Stimulated activated CD8-positive, alpha-beta memory T cell treated with anti-CD3 and anti-CD28 coated beads, Interleukin-12 subunit alpha, Interleukin-12 subunit beta, amount 100 ng/mL, for 4 hours (primary cell): ENCODE measurements around the gene ELK3.

Source experiments
- DNase-seq: peaks from one replicate; pipeline ENCODE4 v3.0.0-alpha.2; 2020; ENCODE audit warnings: low read depth

ELK3 gene

DNA sequence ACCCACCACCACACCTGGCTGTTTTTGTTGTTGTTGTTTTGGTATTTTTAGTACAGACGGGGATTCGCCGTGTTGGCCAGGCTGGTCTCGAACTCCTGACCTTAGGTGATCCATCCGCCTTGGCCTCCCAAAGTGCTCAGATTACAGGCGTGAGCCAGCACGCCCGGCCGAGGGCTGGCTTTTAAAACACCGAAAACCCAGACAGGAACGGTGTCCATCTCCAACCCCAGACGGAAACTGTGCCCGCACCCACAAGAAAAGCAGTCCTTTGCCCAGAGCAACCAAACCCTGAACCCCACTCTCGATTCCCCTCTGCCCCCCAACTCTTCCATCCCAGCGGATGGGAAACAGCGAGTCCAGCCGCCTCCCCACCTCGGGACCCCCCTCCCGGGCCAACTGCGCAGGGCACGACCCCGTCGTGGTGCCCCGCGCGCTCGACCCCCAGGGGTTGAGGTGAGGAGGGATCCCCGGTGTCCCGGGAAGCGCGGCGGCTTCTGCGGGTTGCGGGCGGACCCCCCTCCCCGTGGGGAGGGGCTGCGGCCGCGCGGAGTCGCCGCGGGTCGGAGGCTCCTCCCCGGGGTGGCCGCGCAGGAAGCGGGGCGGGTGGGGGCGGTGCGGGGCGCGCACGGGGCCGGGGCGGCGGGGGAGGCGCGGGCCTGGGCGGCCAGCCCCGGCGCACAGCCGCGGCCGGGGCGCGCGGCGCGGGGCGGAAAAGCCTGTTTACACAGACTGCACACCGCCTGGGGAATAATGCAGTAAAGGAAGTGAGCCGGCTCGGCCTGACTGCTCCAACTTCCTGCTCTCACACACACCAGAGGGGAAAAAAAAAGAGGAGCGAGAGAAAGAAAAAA, at the start of gene ELK3:
Gene ELK3, plus strand, starts transcription at position 651 of the 851 bp plus-strand sequence.
- DNase-seq = peak; percentile 51

DNA sequence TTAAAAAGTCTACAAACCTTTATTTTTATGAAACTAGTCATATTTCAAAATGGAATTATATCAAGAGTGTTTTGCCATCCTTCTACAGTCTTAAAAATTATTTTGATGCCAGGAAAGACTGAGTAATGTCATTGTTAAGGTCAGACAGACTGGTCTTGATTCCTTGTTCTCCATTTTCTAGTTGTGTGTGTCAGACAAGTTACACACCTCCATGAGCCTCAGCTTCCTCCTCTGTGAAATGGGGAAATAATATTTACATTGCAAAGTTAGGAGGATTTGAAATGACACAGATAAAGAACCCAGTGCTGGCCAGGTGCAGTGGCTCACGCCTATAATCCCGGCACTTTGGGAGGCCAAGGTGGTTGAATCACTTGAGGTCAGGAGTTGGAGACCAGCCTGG, 47.4 kb upstream of the ELK3 start:
- no peak for DNase-seq

DNA sequence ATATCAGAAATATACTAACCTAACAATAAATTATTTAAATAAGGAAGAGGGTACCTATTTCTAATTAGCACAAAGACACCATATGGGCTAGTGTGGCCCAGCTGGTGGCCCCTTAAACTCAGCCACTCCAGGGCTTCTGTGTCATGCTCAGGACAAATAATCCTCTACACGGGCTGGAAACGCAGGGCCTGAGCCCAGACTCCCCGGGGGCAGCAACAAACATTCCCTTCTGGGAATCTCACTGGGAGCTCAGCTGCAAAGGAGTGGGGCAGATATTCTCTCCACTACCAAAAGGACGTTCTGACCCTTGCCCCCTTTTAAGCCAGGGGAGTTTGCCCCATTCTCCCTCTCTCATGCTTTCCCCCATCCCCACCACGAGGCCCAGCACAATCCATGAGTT, 43.7 kb upstream of the ELK3 start:
- no peak for DNase-seq

DNA sequence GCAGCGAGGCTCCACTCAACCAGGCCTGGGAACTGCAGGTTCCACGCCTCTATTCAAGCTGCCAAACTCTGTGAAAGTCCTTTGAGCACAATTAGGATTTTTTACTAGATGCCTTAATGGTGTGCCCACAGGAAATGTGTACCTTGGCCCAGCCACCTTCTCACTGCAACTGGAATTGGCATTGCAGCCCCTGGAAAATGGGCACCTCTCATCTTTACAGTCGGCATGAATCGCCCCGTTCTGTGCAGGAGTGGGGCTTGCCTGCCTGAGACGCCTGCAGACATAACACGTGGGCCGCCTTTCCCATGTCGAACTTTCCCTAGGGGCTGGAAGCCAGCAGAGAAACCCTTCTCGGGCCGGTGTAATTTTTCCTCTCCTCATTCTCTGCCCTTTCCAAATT, 42.0 kb upstream of the ELK3 start:
- no peak for DNase-seq

DNA sequence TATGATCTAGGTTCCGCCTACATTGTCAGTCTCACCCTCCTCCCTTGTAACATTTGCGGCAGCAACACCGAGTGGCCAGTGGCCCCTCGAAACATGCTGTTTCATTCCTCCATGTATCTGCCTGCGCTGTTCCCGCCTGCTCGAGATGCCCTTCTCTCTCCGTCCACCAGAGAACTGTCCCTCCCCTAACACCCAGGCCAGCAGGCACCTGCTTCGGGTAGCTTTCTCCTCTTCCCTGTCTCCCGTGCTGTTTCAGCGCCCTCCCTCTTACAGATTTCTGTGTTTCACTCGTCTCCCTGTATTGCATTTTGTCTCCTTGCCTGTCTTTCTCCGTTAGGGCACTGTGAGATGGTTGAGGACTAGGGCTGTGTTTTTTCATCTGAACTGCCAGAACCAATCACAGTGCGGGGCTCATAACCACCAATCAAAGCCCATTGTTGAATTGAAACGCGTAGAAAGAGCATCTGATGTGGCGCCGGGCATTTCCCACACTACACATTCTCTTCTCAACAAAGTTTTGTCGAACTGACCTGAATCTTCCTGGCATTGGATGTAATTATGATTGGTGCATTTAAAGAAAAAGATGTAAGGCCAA, 40.9 kb upstream of the ELK3 start:
- DNase-seq = no peak

DNA sequence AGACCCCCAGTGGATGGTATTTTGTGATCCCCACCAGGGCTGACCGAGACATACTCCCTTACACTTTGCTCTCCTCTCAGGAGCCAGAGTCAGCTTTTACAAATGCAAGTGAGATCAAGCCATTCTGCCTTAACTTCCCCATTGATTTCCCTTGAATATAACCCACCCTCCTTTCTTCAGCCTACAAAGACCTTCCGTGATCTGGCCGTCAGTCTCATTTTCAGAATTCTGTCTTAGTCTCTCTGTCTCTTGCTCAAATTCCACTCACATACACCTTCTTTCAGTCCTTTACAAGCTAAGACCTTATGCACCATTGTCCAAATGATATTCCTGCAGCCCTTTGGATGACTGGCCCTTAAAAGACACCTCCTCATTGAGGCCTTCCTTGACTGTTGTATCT, 39.0 kb upstream of the ELK3 start:
- DNase-seq = no peak

DNA sequence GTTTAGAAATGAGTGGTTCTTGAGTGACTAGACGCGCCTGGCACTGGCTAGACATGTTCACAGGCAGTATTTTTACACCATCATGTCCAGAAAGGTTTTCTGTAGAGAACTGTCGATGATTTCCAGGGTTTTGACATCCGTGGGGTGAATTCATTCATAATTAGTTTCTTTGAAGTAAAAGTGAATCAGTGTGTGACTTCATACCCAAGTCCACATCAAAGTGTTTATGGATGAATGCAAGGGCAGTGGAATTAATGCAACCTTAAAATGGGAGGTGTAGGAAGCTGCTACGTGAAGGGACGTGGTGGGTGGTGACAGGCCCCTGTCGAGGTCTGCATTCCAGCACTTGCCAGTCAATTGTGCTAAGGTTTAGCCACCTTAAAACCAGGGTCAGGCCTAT, 38.4 kb upstream of the ELK3 start:
- DNase-seq = no peak

DNA sequence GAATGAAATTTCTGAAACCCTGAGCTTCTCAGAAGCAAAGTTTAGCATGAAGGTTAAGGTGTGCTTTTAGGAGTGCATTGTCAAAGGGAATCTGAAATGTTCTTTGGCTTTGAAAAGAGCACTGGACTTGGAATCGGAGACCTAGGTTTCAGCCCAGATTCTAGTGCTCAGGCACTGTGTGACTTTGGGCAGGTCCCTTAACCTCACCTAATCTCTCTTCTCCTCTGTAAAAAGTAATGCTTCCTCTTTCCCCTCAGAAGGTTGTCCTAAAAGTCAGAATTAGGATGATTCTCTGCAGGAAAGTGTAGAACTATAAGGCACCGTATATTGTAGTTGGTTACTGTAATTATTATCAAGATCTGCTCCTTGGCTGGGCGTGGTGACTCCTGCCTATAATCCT, 38.0 kb upstream of the ELK3 start:
- no peak for DNase-seq

DNA sequence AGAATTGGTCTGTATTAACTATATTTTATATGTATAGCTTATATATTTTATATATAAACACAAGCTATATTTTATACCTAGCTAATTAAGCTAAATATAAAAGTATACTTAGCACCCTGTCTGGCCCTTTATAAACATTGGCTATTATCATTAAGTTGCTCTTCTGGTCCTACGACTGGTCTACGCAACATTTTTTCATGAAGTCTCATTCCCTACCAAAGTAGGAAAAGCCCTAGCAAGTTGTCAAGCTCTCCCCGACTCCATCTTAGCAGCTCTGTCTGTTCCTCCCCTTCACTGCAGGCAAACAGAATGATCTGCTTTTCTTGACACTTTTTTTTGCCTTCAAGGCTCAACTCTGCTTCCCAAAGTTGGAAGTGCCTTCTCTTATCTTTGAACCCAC, 36.7 kb upstream of the ELK3 start:
- no peak for DNase-seq

DNA sequence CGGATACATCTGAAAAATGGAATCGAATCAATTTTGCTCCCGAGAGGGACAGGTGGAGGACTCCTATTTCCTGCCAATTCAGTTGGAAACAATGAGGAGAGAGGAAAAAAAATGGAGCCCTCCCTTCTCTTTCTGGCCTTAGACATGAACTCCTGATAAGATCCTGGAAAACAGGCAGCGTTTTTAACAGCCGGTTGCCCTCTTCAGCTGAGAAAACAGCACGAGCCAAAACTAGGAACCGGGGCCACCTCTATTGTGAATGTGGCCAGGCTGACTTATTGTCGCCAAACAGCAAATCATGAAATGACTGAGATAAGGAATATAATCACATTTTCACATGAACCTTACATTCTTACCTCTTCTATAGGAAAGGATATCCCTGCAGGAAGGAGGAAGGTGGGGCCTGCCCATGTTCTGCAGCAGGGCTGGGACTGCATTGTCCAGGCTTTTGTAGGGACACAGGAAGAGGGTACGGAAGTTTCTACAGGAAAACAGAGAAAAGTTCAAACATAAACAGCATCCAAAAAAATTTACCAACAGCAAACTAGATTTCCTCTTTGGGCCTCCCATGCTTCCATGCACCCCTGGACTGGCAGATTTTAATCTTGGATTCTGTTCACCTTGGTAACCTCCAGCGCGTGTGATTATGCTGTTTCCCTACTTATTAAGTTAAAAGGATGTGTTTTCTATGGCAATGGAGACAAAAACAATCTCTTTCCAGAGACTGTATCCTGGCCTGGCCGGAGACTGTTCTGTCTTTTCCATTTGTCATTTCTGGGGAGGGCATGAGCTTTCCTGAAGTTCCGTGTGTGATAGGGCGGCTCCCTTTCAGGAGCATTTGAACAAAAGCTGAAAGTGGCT, 29.0 kb upstream of the ELK3 start:
- DNase-seq = no peak

DNA sequence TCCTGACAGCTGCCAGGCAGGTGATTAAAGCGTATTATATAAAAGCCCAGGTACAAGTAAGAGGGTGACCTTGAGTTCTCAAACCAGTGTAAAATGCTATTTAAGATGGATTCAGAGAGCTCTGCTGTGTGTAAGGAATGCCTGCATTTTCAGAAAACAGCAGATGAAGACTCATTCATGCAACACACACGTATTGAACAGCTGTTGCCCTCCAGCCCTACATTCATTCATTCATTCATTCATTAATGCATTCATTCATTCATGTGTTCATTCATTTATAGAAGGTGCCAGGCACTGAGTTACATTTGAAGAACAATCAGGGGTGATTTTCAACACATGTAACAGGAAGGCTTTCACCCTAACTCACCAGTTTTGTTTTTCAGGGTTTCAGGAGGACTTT, 27.4 kb upstream of the ELK3 start:
- DNase-seq = no peak

DNA sequence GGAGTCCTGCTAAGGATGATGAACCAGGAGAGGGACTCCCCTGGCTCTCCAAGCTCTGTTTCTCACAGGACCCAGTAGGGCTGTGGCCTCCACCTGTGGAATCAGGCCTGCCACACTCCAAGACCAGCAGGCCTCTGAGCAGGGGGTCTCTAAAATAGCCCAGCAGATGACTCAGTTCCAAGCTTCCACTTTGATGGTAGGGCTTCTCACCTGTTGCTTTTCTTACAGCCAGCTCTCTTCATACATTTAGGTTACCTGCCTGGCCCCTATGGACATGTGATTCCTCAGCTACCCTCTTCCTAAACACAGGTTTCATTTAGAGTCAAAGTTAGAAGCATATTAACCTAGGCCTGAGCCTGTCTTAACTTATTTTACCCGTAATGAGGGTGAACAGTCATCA, 26.7 kb upstream of the ELK3 start:
- DNase-seq = no peak

DNA sequence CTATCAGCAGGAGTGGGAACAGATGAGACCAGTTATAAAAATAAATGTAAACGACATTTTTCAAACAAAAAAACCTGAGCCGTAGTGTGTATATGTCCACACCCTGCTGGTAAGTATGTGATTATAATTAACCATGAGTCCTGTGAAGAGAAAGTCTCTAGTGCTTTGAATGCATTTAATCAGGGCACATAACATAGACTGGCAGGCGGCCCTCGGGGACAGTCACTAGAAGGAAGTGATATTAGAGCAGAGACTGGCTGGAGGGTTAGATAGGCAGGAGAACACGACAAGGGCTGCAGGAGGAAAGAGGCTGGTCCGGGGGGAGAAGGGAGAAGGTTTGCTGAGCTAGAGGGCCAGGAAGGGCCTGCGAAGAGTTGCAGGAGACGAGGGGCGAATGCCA, 23.8 kb upstream of the ELK3 start:
- DNase-seq = no peak

DNA sequence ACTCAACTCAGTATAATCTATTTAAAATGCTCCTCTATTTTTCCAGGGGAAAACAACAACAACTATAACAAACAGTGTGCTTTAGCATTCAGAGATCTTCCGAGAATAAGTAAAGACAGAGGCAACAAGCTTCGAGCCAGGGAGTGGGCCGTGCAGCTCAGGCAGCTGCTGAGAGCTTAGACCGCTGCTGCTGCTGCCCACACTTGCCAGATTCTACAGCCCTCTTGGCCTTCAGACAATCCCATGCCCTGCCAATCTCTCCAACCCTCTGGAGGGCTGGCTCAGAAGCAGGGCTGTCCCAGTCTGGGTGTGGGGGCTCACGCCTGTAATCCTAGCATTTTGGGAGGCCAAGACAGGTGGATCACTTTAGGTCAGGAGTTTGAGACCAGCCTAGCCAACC, 23.4 kb upstream of the ELK3 start:
- no peak for DNase-seq

DNA sequence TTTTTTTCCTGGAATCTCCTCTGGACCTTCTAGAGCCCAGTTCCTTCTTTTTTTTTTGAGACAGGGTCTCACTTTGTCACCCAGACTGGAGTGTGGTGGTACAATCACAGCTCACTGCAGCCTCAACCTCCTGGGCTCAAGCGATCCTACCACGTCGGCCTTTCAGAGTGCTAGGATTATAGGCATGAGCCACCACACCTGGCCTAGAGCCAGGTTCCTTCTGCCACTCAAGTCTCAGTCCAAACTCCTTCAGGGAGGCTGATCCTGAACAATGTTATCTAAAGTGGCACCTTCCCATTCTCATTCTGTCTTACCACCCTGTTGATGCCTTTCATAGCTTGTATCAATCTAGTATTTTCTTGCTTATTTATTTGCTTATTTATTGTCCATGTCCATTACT, 22.3 kb upstream of the ELK3 start:
- no peak for DNase-seq

DNA sequence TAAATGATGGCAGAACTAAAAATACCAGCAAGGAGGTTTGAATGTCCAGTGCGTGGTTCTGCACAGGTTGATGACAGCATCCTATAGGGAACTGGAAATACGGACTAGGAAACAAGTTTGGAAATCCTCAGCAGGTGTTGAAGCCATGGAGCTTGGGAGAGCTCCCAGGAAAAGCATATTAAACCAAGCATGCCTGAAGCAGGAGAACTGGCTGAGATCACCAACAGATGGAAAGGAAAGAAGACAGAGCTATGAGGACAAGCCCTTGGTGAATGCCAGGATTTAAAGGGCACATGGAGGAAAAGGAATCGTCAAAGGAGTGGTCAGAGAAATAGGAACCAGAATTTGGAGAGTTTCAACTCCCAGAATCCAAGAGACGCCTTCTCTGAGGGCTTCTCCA, 21.2 kb upstream of the ELK3 start:
- no peak for DNase-seq

DNA sequence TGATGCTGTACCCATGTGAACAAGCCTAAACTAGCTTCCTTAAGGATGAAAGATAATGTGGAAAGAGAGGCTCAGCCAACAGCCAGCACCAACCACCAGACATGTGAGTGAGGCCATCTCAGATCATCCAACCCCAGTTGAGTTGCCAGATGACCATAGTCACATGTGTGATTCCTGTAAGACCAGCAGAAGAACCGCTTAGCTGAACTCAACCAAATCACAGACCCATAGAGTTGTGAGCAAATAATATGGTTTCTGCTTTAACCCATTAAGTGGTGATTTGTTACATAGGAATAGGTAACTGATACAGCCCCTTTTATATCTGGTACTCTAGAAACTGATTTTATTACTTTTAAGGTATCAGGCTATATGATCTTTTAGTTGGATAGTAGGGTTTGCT, 17.6 kb upstream of the ELK3 start:
- no peak for DNase-seq

DNA sequence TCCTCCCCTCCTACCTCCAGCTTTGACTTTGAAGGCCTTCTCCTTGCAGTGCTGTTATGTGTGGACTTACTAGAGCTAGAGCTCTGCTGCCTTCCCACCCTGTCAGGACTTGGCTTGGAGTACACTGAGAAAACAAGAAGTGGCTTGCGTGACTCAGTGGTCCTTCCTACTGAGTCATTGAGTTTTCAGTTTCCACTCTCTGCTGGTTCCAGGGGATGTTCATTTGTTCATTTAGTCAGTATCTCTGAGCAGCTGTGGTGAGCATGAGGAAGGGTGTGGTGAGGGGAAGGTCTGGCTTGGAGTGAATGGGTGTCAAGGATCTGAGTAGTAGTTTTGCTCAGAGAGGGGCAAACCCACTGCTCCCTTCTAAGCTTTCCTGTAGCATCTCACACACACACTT, 17.2 kb upstream of the ELK3 start:
- peak; percentile 24 for DNase-seq

DNA sequence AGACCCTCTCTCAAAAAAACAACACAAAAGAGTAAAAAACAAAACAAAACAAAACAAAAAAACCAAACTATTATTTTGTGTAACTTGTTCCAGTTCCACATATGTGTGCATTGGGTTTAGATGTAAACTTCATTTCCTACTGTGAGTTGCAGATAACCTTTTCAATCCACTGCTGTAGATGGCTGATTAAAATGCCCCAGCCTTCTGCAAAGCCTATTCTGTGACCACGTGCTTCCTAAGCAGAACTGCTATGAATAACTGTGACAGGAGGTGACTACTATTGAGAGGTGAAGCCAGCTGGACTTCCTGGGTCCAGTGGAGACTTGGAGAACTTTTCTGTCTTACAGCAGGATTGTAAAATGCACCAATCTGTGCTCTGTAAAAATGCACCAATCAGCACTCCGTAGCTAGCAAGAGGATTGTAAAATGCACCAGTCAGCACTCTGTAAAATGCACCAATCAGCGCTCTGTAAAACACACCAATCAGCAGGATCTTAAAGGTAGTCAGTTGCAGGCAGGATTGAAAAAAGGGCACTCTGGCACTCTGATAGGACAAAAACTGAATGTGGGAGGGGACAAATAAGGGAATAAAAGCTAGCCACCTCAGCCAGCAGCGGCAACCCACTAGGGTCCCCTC, 10.3 kb upstream of the ELK3 start:
- DNase-seq = no peak

DNA sequence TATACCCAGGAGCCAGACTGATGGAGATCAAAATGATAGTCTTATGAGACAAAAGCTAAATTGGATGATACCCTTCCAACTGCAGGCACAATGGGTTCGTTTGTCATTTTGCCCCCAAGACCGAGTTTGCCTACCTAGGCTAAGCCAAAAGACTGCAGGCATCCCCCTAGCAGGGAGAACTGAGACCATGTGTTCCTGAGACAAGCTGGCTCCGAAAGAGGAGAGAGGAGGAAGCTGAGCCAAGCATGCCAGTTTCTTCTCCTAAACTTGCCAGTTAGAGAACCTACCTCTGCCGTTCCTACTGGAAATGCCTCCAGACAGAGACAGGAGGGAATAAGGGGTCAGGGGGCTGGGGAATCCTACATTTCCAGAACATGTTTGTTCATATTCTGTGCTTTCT, 8.3 kb upstream of the ELK3 start:
- no peak for DNase-seq

DNA sequence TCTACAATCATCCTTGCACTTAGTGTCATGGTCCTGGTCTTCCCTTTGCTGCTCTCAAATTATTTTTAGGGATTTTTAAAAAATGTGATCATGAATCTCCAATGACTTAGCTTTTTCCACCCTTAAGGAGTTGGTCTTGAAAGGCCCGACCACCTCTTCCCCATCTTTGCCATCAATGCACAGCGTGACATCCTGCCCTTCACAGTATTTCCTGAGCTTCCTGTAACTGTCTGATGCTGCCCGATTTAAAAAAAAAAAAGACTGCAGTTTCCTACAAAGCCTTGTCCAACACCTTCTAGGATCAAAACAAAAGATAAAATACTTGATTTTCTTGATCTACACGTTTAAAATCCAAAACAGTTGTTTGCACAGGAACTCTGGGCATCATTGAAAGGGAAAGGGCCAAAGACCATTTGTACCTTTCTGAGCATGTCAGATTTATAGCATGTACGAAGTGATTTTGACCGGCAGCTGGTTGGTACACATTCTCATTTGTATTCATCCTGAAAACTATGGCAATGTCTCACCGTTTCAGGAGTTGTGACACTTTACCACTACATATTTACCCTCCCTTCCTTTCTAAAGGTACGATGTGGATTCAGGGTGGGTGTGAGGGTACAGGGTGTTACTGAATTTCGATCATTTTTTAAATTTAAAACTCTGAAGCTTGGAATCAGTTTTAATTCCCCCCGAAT, 7.4 kb upstream of the ELK3 start:
- no peak for DNase-seq

DNA sequence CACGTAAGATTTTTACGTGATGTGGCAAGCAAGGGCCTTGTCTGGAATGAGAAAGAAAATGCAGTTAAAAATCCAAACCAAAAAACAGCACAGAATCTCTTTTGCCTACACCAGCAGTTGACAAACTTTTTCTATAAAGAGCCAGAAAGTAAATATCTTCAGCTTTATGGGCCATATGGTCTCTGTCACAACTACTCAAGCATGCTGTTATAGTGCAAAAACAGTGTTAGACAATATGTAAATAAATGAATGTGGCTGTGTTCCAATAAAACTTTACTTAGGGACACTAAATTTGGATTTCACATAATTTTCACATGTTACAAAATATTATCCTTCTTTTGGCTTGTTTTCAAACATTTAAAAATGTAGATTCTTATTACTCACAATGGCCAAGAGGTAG, 6.2 kb upstream of the ELK3 start:
- DNase-seq = no peak
